K562 (cell line): ENCODE results near the gene MCAT. TPM values are rescaled to one million over a fixed set of nuclear protein-coding genes. Genes with fewer than 3 reads are reported as not detected.

ENCODE experiments used
- CBFA2T2 ChIP-seq: fragments of 450-650 bp; conservative IDR thresholded peaks from 2 replicates; pipeline ENCODE4 v1.6.1; 2017; ENCODE audit warnings: mild to moderate bottlenecking
- CBX5 ChIP-seq: IDR thresholded peaks from 2 replicates; pipeline ENCODE4 v1.6.1; 2014; ENCODE audit warnings: low read depth, borderline replicate concordance
- DLX4 ChIP-seq: fragments of 250-450 bp; sonication (Bioruptor Pico); IDR thresholded peaks from 2 replicates; pipeline ENCODE4 v1.6.1; 2021; ENCODE audit warnings: mild to moderate bottlenecking
- FOSL1 ChIP-seq: fragments of 200-800 bp; sonication (Bioruptor generic); conservative IDR thresholded peaks from 2 replicates; pipeline ENCODE4 v1.6.1; 2016; ENCODE audit warnings: missing genetic modification characterization, missing compliant biosample characterization
- GABPA ChIP-seq: fragments of 200-800 bp; sonication (Bioruptor generic); conservative IDR thresholded peaks from 2 replicates; pipeline ENCODE4 v1.6.1; 2016; ENCODE audit warnings: low read depth, missing genetic modification characterization, missing compliant biosample characterization
- MIER1 ChIP-seq: fragments of 450-650 bp; IDR thresholded peaks from 2 replicates; pipeline ENCODE4 v1.6.1; 2016; ENCODE audit warnings: antibody characterized with exemption, mild to moderate bottlenecking, low read depth
- RBFOX2 ChIP-seq: fragments of 200-400 bp; formaldehyde crosslinking; IDR thresholded peaks from 2 replicates; pipeline ENCODE4 v1.6.1; 2017; ENCODE audit warnings: low read depth, mild to moderate bottlenecking, low read length, moderate library complexity
- SAFB ChIP-seq: fragments of 200-400 bp; formaldehyde crosslinking; IDR thresholded peaks from 2 replicates; pipeline ENCODE4 v1.6.1; 2017; ENCODE audit warnings: low read depth, low read length, borderline replicate concordance
- SMAD1 ChIP-seq: fragments of 150-350 bp; IDR thresholded peaks from 2 replicates; pipeline ENCODE4 v1.6.1; 2014; ENCODE audit warnings: low read length, low read depth; ENCODE audit not compliant: partially characterized antibody
- SMAD4 ChIP-seq: fragments of 250-450 bp; sonication (Bioruptor Pico); conservative IDR thresholded peaks from 2 replicates; pipeline ENCODE4 v1.8.0; 2021; ENCODE audit warnings: inconsistent platforms, mild to moderate bottlenecking, moderate library complexity
- TFAM ChIP-seq: fragments of 250-450 bp; sonication (Bioruptor Pico); conservative IDR thresholded peaks from 2 replicates; pipeline ENCODE4 v1.5.0; 2021; ENCODE audit warnings: mild to moderate bottlenecking, moderate library complexity
- ZNF121 ChIP-seq: sonication (generic); formaldehyde crosslinking; conservative IDR thresholded peaks from 2 replicates; pipeline ENCODE4 v1.8.0; 2022; ENCODE audit warnings: missing genetic modification reagents
- ZNF140 ChIP-seq: fragments of 250-450 bp; sonication (Bioruptor Pico); IDR thresholded peaks from 2 replicates; pipeline ENCODE4 v1.8.0; 2021; ENCODE audit warnings: moderate library complexity, mild to moderate bottlenecking, inconsistent platforms
- polyA plus RNA-seq, 8 experiments: library from polyadenylated mRNA; depleted of rRNA in 4 of 8; stranded (reverse) in 5 of 8; unstranded in 3 of 8; fragments of >200 nt; fragmentation: Nextera tagmentation in 2 of 8; fragmentation: Illumina TruSeq in 1 of 8; extraction: Ambion mirVana in 2 of 8; extraction: Trizol in 1 of 8; gene quantifications; 2 replicates each; pipeline versions ENCODE4 v1.2.1 to v1.2.3, GENCODE V29; 2011 to 2014; ENCODE audit warnings: inconsistent platforms in 1 of 8, missing spikeins in 1 of 8
- total RNA-seq, 7 experiments: library from RNA; depleted of rRNA in 6 of 7; stranded (reverse); fragments of >200 nt in 6 of 7; fragmentation: Illumina TruSeq in 2 of 7; extraction: Trizol in 2 of 7; gene quantifications; 2 replicates each; pipeline versions ENCODE4 v1.2.1 to v1.2.3, GENCODE V29; 2011 to 2021; ENCODE audit warnings: low replicate concordance in 1 of 7
- TF ChIP-seq, protein P1 (sequence below): fragments of 450-650 bp; IDR thresholded peaks from 2 replicates; pipeline ENCODE4 v1.6.1; 2016; ENCODE audit warnings: mild to moderate bottlenecking, moderate library complexity

Gene MCAT
- total and polyA plus RNA-seq, 9 of the 15 experiments (the other 6 are each of a cell fraction or from before 2014, with no cell fraction given): 3.3 to 27.8 (median 13.9) TPM

DNA sequence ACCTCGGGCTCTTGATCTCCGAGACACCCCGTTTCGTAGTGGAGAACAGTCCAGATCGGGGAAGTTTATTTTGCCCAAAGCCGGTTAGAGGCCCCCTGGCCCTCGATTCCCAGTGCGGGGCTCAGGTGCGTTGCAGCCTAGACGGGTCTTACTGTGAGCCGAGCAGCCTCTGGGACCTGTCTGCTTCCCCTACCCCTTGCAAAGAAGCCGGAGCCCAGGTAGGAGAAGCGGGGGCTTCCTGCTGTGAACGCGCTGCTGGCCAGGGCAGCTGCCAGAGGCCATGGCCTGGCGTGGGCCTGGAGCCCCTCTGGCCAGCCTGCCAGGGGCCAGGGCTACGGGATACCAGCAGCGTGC, 8.8 kb upstream of the MCAT start (continued):
- TF ChIP-seq, protein P1, sequence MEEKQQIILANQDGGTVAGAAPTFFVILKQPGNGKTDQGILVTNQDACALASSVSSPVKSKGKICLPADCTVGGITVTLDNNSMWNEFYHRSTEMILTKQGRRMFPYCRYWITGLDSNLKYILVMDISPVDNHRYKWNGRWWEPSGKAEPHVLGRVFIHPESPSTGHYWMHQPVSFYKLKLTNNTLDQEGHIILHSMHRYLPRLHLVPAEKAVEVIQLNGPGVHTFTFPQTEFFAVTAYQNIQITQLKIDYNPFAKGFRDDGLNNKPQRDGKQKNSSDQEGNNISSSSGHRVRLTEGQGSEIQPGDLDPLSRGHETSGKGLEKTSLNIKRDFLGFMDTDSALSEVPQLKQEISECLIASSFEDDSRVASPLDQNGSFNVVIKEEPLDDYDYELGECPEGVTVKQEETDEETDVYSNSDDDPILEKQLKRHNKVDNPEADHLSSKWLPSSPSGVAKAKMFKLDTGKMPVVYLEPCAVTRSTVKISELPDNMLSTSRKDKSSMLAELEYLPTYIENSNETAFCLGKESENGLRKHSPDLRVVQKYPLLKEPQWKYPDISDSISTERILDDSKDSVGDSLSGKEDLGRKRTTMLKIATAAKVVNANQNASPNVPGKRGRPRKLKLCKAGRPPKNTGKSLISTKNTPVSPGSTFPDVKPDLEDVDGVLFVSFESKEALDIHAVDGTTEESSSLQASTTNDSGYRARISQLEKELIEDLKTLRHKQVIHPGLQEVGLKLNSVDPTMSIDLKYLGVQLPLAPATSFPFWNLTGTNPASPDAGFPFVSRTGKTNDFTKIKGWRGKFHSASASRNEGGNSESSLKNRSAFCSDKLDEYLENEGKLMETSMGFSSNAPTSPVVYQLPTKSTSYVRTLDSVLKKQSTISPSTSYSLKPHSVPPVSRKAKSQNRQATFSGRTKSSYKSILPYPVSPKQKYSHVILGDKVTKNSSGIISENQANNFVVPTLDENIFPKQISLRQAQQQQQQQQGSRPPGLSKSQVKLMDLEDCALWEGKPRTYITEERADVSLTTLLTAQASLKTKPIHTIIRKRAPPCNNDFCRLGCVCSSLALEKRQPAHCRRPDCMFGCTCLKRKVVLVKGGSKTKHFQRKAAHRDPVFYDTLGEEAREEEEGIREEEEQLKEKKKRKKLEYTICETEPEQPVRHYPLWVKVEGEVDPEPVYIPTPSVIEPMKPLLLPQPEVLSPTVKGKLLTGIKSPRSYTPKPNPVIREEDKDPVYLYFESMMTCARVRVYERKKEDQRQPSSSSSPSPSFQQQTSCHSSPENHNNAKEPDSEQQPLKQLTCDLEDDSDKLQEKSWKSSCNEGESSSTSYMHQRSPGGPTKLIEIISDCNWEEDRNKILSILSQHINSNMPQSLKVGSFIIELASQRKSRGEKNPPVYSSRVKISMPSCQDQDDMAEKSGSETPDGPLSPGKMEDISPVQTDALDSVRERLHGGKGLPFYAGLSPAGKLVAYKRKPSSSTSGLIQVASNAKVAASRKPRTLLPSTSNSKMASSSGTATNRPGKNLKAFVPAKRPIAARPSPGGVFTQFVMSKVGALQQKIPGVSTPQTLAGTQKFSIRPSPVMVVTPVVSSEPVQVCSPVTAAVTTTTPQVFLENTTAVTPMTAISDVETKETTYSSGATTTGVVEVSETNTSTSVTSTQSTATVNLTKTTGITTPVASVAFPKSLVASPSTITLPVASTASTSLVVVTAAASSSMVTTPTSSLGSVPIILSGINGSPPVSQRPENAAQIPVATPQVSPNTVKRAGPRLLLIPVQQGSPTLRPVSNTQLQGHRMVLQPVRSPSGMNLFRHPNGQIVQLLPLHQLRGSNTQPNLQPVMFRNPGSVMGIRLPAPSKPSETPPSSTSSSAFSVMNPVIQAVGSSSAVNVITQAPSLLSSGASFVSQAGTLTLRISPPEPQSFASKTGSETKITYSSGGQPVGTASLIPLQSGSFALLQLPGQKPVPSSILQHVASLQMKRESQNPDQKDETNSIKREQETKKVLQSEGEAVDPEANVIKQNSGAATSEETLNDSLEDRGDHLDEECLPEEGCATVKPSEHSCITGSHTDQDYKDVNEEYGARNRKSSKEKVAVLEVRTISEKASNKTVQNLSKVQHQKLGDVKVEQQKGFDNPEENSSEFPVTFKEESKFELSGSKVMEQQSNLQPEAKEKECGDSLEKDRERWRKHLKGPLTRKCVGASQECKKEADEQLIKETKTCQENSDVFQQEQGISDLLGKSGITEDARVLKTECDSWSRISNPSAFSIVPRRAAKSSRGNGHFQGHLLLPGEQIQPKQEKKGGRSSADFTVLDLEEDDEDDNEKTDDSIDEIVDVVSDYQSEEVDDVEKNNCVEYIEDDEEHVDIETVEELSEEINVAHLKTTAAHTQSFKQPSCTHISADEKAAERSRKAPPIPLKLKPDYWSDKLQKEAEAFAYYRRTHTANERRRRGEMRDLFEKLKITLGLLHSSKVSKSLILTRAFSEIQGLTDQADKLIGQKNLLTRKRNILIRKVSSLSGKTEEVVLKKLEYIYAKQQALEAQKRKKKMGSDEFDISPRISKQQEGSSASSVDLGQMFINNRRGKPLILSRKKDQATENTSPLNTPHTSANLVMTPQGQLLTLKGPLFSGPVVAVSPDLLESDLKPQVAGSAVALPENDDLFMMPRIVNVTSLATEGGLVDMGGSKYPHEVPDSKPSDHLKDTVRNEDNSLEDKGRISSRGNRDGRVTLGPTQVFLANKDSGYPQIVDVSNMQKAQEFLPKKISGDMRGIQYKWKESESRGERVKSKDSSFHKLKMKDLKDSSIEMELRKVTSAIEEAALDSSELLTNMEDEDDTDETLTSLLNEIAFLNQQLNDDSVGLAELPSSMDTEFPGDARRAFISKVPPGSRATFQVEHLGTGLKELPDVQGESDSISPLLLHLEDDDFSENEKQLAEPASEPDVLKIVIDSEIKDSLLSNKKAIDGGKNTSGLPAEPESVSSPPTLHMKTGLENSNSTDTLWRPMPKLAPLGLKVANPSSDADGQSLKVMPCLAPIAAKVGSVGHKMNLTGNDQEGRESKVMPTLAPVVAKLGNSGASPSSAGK: peak; percentile 65
- no peak for TF ChIP-seq SMAD1
- TF ChIP-seq SMAD4 (CRISPR knock-in tag): 0 out of 2 replicates have a peak, but pooled peaks have one; percentile 2
- TF ChIP-seq ZNF121 (CRISPR knock-in tag): no peak
- no peak for TF ChIP-seq SAFB
- no peak for TF ChIP-seq ZNF140
- 0 out of 2 replicates have a peak, but pooled peaks have one; percentile 9 for TF ChIP-seq GABPA
- TF ChIP-seq DLX4 (CRISPR knock-in tag): no peak
- no peak for TF ChIP-seq CBX5
- TF ChIP-seq FOSL1: no peak
- TF ChIP-seq CBFA2T2: no peak
- TF ChIP-seq TFAM (CRISPR knock-in tag): no peak
- peak; percentile 68 for TF ChIP-seq RBFOX2
- no peak for TF ChIP-seq MIER1
